ENCODE data around the gene APC.

APC gene

GRCh38 chr5:112794410-112794809, 56.7 kb downstream of the APC start:
- no peak overlapping the region for H3K9ac ChIP-seq (ENCODE audit: low read length)
- H3K27ac ChIP-seq (ENCODE audit: low read length): no peak overlapping the region
- no peak overlapping the region for H3K4me3 ChIP-seq (ENCODE audit: low read length)
- no peaks in the 10 kb centered on the region for H3K9me3 ChIP-seq (ENCODE audit: control insufficient read depth, low read depth, low read length)
- no peaks in the 10 kb centered on the region for H3K27me3 ChIP-seq (ENCODE audit: control insufficient read depth, insufficient read depth, low read length)
- H3K36me3 ChIP-seq (ENCODE audit: control insufficient read depth, low read depth, low read length): peaks cover 13% of the 10 kb centered on the region
- peaks cover 39% of the 10 kb centered on the region for H3K4me1 ChIP-seq (ENCODE audit: control insufficient read depth, low read depth, low read length)

DNA sequence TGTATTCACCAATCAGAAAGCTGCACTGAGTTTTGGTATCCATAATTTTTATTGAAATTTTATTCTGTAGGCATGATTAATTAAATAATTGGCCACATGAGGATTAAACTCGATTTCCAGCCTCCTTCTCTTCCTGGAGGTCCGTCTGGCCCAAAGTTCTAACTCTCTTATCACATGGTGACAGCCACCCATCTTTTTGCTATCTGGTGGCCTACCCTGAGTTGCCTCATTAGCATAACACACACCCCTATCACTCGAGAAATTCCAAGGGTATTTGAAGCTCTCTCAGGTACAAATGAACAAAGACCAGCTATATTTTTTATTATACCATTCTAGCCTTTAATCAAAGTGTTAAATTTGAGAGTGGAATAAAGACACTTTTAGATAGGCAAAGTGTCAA, 57.7 kb downstream of the APC start:
- H3K36me3 ChIP-seq (ENCODE audit: control insufficient read depth, low read depth, low read length): peaks cover 13% of the 10 kb centered on the region
- H3K4me3 ChIP-seq (ENCODE audit: low read length): peak overlapping the region; percentile 37
- peaks cover 39% of the 10 kb centered on the region for H3K4me1 ChIP-seq (ENCODE audit: control insufficient read depth, low read depth, low read length)
- no peak overlapping the region for H3K9ac ChIP-seq (ENCODE audit: low read length)
- no peaks in the 10 kb centered on the region for H3K27me3 ChIP-seq (ENCODE audit: control insufficient read depth, insufficient read depth, low read length)
- peak overlapping the region; percentile 47 for H3K27ac ChIP-seq (ENCODE audit: low read length)
- no peaks in the 10 kb centered on the region for H3K9me3 ChIP-seq (ENCODE audit: control insufficient read depth, low read depth, low read length)

DNA sequence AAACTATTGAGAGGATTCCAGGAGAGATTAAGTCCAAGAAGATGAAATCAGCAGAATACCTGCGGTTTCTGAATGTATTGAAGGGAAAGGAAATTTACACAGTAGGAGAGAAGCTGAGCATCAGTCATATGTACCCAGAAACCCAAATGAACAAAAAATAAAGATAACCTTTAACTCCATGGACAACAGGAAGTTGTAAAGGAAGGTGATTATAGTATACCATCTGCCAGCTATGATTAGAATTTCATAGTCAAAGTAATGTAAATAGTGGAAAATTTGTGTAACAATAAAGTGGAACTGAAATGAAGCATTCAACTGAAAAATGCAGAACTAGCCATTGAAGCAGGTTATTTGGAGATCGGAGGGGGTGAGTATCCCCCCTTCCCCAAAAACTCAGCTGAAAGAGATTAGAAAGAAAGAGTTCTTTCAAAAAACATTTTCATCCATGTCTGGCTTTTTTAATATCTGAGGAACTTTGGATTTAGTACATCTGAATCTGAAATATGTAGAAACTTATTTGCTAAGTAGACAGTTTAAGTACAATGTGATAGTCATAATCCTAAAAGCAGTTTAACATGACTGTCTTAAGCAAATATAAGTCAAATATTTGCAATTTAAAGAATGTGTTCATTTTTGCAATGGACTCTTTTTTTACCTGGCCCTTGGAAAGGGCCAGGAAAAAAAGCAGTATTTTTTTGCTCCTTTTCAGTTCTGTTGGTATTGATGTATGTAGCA, 58.4 kb downstream of the APC start:
- Histone ChIP-seq H3K36me3 (ENCODE audit: control insufficient read depth, low read depth, low read length) (peaks cover 13% of the 10 kb centered on the region), H3K27me3 (ENCODE audit: control insufficient read depth, insufficient read depth, low read length) (no peaks in the 10 kb centered on the region), H3K9ac (ENCODE audit: low read length) (no peak overlapping the region), H3K27ac (ENCODE audit: low read length) (peak overlapping the region; percentile 47), H3K4me3 (ENCODE audit: low read length) (peak overlapping the region; percentile 37), H3K4me1 (ENCODE audit: control insufficient read depth, low read depth, low read length) (peaks cover 39% of the 10 kb centered on the region), H3K9me3 (ENCODE audit: control insufficient read depth, low read depth, low read length) (no peaks in the 10 kb centered on the region)

DNA sequence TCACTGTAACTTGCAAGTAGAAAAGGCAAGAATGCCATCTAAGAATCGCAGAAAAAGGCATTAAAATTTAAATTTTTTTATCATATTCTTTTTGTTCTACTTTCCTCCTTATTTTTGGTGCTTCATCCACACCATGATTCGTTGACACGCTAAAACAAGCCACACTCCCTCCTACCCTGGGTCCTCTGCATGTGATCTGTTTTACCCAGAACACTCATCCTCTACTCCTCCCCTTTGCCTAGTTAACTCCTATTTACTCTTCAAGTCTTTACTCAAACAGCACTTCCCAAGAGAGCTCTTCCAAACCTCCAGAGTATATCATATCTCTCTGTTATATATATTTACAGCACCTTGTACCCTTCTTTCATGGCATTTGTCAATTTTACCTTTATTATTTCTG, 62.0 kb downstream of the APC start:
- H3K27ac ChIP-seq (ENCODE audit: low read length): no peak overlapping the region
- H3K9ac ChIP-seq (ENCODE audit: low read length): no peak overlapping the region
- H3K36me3 ChIP-seq (ENCODE audit: control insufficient read depth, low read depth, low read length): peaks cover 8% of the 10 kb centered on the region
- no peaks in the 10 kb centered on the region for H3K9me3 ChIP-seq (ENCODE audit: control insufficient read depth, low read depth, low read length)
- no peaks in the 10 kb centered on the region for H3K27me3 ChIP-seq (ENCODE audit: control insufficient read depth, insufficient read depth, low read length)
- H3K4me1 ChIP-seq (ENCODE audit: control insufficient read depth, low read depth, low read length): peaks cover 22% of the 10 kb centered on the region
- no peak overlapping the region for H3K4me3 ChIP-seq (ENCODE audit: low read length)

DNA sequence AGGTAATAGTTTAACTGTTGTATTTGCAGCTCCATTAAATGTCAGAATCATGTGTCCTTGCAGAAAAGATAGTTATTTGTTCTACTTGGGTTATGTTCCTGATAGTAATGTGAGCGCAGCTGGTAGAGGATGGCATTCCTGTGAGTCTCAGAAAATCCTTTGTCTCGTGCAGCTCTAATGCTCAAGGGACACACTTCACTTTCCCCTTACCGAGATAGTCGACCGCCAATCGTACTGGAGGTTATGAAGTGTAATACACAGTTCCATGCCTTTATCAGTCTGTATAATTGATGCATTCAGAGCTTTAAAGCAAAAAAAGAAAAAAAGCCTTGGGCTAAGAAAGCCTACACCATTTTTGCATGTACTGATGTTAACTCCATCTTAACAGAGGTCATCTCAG, 63.2 kb downstream of the APC start:
- H3K9me3 ChIP-seq (ENCODE audit: control insufficient read depth, low read depth, low read length): no peaks in the 10 kb centered on the region
- no peak overlapping the region for H3K9ac ChIP-seq (ENCODE audit: low read length)
- peaks cover 8% of the 10 kb centered on the region for H3K36me3 ChIP-seq (ENCODE audit: control insufficient read depth, low read depth, low read length)
- H3K27me3 ChIP-seq (ENCODE audit: control insufficient read depth, insufficient read depth, low read length): no peaks in the 10 kb centered on the region
- peaks cover 15% of the 10 kb centered on the region for H3K4me1 ChIP-seq (ENCODE audit: control insufficient read depth, low read depth, low read length)
- H3K4me3 ChIP-seq (ENCODE audit: low read length): no peak overlapping the region
- no peak overlapping the region for H3K27ac ChIP-seq (ENCODE audit: low read length)

GRCh38 chr5:112811023-112811422, 73.3 kb downstream of the APC start:
- Histone ChIP-seq H3K9me3 (ENCODE audit: control insufficient read depth, low read depth, low read length) (no peaks in the 10 kb centered on the region), H3K4me3 (ENCODE audit: low read length) (no peak overlapping the region), H3K4me1 (ENCODE audit: control insufficient read depth, low read depth, low read length) (no peaks in the 10 kb centered on the region), H3K9ac (ENCODE audit: low read length) (no peak overlapping the region), H3K27ac (ENCODE audit: low read length) (no peak overlapping the region), H3K27me3 (ENCODE audit: control insufficient read depth, insufficient read depth, low read length) (no peaks in the 10 kb centered on the region), H3K36me3 (ENCODE audit: control insufficient read depth, low read depth, low read length) (peaks cover 7% of the 10 kb centered on the region)

- no peak overlapping the region for H3K4me3 ChIP-seq (ENCODE audit: low read length)
- no peaks in the 10 kb centered on the region for H3K27me3 ChIP-seq (ENCODE audit: control insufficient read depth, insufficient read depth, low read length)
- H3K36me3 ChIP-seq (ENCODE audit: control insufficient read depth, low read depth, low read length): peaks cover 8% of the 10 kb centered on the region
- no peaks in the 10 kb centered on the region for H3K9me3 ChIP-seq (ENCODE audit: control insufficient read depth, low read depth, low read length)
- H3K9ac ChIP-seq (ENCODE audit: low read length): no peak overlapping the region
- no peaks in the 10 kb centered on the region for H3K4me1 ChIP-seq (ENCODE audit: control insufficient read depth, low read depth, low read length)
- no peak overlapping the region for H3K27ac ChIP-seq (ENCODE audit: low read length)
Measured at GRCh38 chr5:112812549-112812948, 74.9 kb downstream of the APC start.

DNA sequence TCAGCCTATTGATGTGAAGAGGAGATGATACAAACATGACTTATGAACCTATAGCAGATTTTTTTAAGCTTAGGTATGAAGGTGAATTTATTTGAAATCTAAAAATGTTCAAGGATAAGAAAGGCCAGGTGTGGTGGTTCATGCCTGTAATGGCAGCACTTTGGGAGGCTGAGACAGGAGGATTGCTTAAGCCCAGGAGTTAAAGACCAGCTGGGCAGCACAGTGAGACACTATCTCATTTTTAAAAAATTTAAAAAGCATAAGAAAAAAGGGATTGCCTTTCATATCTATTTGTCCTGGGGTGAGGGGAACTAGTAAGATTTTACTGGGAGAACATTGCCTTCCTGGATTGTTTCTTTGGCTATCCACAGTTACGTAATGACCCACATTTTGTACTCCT, 82.6 kb downstream of the APC start:
- peaks cover 30% of the 10 kb centered on the region for H3K36me3 ChIP-seq (ENCODE audit: control insufficient read depth, low read depth, low read length)
- no peaks in the 10 kb centered on the region for H3K4me1 ChIP-seq (ENCODE audit: control insufficient read depth, low read depth, low read length)
- no peak overlapping the region for H3K4me3 ChIP-seq (ENCODE audit: low read length)
- H3K9me3 ChIP-seq (ENCODE audit: control insufficient read depth, low read depth, low read length): no peaks in the 10 kb centered on the region
- H3K27me3 ChIP-seq (ENCODE audit: control insufficient read depth, insufficient read depth, low read length): no peaks in the 10 kb centered on the region
- no peak overlapping the region for H3K27ac ChIP-seq (ENCODE audit: low read length)
- no peak overlapping the region for H3K9ac ChIP-seq (ENCODE audit: low read length)

DNA sequence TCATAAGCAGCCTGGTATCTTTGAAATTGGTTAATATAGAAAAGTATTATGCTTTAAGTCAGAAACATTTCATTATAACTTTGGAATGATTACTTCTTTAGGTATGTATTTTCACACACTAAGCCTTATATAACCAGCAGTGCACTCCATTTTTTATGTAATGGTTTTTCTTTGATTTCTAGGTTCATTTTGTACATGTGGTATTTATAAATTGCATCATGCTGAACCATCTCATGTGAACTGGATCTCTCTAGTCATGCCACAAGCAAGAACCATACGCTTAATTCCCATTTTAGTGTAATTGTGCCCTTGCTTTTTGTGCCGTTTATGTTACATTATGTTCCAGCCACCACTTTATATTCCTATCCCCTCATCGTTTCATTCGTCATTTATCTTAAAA, 84.8 kb downstream of the APC start:
- Histone ChIP-seq H3K27ac (ENCODE audit: low read length) (no peak overlapping the region), H3K4me3 (ENCODE audit: low read length) (no peak overlapping the region)

DNA sequence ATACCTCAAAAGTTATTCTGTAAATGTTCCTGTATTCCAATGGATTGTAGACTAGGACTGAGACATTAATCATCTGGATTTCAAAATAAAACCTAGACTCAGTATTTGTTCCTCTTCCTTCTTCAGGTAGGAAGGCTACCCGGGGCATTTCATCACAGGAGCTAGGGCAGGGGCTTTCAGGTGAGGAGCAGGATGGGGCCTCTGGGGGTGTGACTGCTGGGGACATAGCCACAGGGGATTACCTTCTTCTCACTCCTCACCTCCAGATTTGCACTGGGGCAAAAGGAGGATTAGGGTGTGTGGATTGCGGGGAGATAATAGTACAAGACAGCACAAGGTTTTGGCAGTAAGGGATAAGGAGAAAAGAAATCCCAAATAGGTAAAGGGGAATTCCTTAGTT, 85.5 kb downstream of the APC start:
- peaks cover 32% of the 10 kb centered on the region for H3K36me3 ChIP-seq (ENCODE audit: control insufficient read depth, low read depth, low read length)

More for the DNA sequence above, 84.8 kb downstream of the APC start:
- H3K9me3 ChIP-seq (ENCODE audit: control insufficient read depth, low read depth, low read length): no peaks in the 10 kb centered on the region
- peaks cover 11% of the 10 kb centered on the region for H3K4me1 ChIP-seq (ENCODE audit: control insufficient read depth, low read depth, low read length)
- H3K36me3 ChIP-seq (ENCODE audit: control insufficient read depth, low read depth, low read length): peaks cover 29% of the 10 kb centered on the region
- H3K9ac ChIP-seq (ENCODE audit: low read length): no peak overlapping the region
- H3K27me3 ChIP-seq (ENCODE audit: control insufficient read depth, insufficient read depth, low read length): no peaks in the 10 kb centered on the region

GRCh38 chr5:112823656-112824055, 86.0 kb downstream of the APC start:
- Histone ChIP-seq H3K27ac (ENCODE audit: low read length) (no peak overlapping the region), H3K36me3 (ENCODE audit: control insufficient read depth, low read depth, low read length) (peaks cover 32% of the 10 kb centered on the region), H3K9me3 (ENCODE audit: control insufficient read depth, low read depth, low read length) (no peaks in the 10 kb centered on the region), H3K4me3 (ENCODE audit: low read length) (no peak overlapping the region), H3K9ac (ENCODE audit: low read length) (no peak overlapping the region), H3K27me3 (ENCODE audit: control insufficient read depth, insufficient read depth, low read length) (no peaks in the 10 kb centered on the region), H3K4me1 (ENCODE audit: control insufficient read depth, low read depth, low read length) (peaks cover 11% of the 10 kb centered on the region)

More for the DNA sequence above, 85.5 kb downstream of the APC start:
- Histone ChIP-seq H3K27ac (ENCODE audit: low read length) (no peak overlapping the region), H3K9me3 (ENCODE audit: control insufficient read depth, low read depth, low read length) (no peaks in the 10 kb centered on the region), H3K9ac (ENCODE audit: low read length) (no peak overlapping the region), H3K27me3 (ENCODE audit: control insufficient read depth, insufficient read depth, low read length) (no peaks in the 10 kb centered on the region), H3K4me1 (ENCODE audit: control insufficient read depth, low read depth, low read length) (peaks cover 11% of the 10 kb centered on the region), H3K4me3 (ENCODE audit: low read length) (no peak overlapping the region)

DNA sequence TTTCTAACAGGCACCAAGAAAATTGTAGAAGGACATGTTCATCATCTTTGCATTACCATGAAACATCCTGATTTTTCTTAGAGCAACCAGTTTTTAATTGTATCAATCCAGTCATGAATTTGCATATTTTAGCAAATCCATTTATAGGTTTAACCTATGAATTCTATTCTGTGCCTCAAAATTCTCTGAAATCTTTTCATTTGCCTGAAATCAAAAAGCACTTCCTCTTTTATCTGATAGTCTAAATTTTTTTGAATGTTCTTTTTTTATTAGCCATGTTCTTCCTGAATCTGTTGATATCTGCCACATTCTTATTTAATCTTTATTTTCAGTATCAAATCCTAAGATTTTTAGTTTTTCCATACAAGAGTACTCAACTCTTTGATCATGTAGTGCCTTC, 86.5 kb downstream of the APC start:
- peaks cover 30% of the 10 kb centered on the region for H3K36me3 ChIP-seq (ENCODE audit: control insufficient read depth, low read depth, low read length)
- peaks cover 11% of the 10 kb centered on the region for H3K4me1 ChIP-seq (ENCODE audit: control insufficient read depth, low read depth, low read length)
- no peaks in the 10 kb centered on the region for H3K27me3 ChIP-seq (ENCODE audit: control insufficient read depth, insufficient read depth, low read length)
- H3K9me3 ChIP-seq (ENCODE audit: control insufficient read depth, low read depth, low read length): no peaks in the 10 kb centered on the region
- no peak overlapping the region for H3K27ac ChIP-seq (ENCODE audit: low read length)
- no peak overlapping the region for H3K4me3 ChIP-seq (ENCODE audit: low read length)
- no peak overlapping the region for H3K9ac ChIP-seq (ENCODE audit: low read length)
